ENCODE data around the gene VANGL1. TPM values are rescaled to one million over a fixed set of nuclear protein-coding genes. Genes with fewer than 3 reads are reported as not detected.
A peak's percentile ranks its signal among the peaks of the same experiment; 100 is the strongest.
"Not testable (repeated sequence)": the region's sequence is repeated elsewhere in the genome, so short reads cannot be mapped to it uniquely, and the experiment has no call there.

VANGL1 gene
- total RNA-seq = 19.2 TPM

DNA sequence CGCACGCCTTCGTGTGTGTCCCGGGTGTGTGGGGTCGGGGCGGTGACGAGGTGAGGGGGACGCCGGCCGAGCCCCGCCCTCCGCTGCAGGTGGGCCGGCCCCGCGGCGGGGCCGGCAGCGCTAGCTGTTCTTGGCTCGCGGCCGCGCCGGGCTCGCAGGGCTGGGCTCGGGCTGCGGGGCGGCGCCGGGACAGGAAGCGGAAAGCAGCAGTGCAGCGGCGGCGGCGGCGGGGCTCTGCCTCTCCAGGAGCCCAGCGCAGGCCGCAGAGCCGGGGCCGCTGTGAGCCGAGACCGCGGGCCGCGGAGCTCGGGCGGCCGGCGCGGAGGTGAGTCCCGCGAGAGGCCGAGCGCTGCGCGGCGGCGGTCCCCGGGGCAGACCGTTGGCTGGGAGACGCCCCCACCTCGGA is at the start of gene VANGL1:
VANGL1 (plus strand) TSS at position 209 of the 406 bp plus-strand sequence. CDS start 9,444 bp downstream, outside the sequence.
- peak; percentile 59 for DNase-seq (ENCODE audit: low spot score)

DNA sequence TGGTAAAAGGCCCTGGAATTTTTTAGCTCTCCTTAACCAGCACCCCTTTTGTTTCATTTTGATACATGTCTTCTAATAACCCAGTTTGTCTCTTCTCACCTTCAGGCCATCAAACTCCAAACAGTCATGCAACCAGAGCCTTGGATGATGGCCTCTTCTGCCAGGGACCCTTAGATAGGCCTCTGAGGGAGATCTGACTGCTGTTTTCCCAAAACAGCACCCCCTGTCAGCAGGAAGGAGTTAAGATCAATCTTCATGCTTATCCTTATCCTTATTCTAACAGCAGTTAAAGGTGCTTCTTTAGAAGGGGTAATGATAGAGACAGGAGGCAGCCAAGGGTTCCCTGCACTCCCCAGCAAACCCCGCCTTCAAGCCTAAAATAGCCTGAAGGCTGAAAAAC is 49.5 kb upstream of the VANGL1 start:
- DNase-seq (ENCODE audit: low spot score) = no peak

GRCh38 chr1:115593365-115594259 is 48.2 kb upstream of the VANGL1 start:
- DNase-seq (ENCODE audit: low spot score) = no peak

GRCh38 chr1:115594600-115594999 is 47.2 kb upstream of the VANGL1 start:
- DNase-seq (ENCODE audit: low spot score) = no peak

DNA sequence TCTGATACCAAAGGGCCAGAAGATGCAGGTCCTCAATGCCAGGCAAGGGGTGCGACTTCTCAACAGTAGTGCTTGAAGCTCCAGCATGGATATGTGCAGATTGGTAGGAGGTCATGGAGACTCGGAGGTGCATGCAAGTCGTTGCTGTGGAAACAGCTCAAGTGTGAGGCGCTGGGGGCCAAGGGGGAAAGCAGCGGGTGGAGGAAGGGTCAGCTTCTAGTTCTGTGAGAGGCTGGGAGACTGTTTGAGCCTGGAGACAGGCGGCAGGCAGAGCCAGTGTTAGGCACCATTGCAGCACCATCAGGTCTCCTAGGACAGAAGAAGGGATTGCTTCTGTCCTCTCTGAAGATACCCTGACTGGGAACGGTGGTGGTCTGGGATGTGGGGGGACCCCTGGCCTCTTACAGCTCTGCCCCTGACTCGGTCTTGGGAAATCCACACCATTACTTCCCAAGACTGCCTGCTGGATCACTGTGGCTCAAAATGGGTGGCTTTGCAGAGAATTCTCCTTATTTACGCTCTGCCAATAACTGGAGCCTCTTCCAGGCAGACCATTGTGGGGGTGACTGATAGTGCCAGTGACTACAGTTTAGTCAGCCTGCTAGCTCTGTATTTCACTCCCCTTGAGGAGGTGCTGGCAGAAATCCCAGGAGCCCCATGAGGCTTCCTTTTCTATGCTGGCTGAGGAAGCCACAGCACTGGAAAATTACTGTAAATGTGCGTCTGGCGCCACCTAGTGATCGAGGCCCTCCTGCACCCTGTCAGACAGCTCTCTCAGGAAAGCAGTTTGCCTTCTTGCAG is 46.3 kb upstream of the VANGL1 start:
- peak; percentile 90 for DNase-seq (ENCODE audit: low spot score)

DNA sequence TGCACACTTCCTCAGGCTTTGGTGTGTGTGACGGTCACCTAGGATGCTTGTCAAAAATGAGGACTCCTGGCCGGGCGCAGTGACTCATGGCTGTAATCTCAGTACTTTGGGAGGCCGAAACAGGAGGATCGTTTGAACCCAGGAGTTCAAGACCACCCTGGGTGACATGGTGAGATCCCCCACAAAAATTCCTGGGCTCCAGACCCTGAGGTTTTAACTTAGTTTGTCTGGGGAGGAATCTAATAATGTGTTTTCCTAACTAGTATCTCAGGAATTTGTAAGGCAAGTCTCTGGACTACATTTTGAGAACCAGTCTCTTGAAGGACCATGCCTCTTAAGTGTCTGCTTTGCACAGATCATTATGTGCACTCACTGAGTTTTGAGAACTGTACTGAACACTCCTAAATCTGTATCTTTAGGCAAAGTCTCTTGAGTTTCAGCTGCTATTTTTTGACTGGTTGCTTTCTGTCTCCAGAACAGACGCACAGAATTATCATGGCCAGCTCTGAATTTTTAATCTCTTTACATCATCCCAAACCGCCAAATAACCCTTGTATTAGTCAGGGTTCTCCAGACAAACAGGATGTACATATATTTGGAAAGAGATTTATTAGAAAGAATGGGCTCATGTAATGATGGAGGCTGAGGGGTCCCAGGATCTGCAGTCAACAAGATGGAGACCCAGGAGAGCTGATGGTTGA is 45.5 kb upstream of the VANGL1 start:
- DNase-seq (ENCODE audit: low spot score) = no peak

GRCh38 chr1:115604508-115604907 is 37.3 kb upstream of the VANGL1 start:
- DNase-seq (ENCODE audit: low spot score) = no peak

- DNase-seq (ENCODE audit: low spot score) = no peak
These were observed 35.5 kb upstream of the VANGL1 start for GRCh38 chr1:115606305-115606704.

DNA sequence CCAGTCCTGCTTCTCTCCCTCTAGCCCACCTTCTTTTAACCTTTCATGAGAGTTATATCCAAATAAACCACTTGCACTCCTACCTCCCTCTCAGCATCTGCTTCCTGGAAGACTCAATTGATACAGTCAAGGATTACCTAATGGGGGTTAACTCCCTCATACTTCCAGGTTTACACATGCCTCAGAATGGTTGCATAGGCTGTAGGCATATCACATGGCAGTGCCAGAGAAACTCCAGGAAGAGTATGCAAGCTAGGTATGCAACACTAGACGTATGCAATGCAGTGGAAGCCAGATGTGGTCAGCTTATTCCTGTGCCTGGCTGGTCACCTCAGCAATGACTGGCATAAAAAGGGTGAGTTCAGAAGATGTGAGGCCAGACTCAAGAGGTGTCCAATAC is 32.7 kb upstream of the VANGL1 start:
- DNase-seq (ENCODE audit: low spot score) = no peak

DNA sequence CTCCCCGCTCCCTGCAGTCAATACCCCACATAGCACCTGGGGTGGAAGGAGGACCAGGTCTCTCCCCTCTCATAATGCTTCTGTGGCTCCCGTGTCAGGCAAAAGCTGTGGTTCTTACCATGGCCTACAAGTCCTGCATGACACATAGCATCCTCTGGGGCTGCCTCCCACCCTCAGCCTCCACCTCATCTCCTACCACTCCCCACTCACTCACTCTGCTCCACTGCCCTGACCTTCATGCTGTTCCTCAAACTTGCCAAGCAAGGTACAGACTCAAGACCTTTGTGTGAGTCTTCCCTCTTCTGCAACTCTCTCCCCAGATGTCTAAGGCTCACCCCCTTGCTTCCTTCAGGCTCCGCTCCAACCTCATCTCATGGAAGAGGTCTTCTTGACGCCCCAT is 28.0 kb upstream of the VANGL1 start:
- DNase-seq (ENCODE audit: low spot score) = no peak

GRCh38 chr1:115620453-115620852 is 21.3 kb upstream of the VANGL1 start:
- no peak for DNase-seq (ENCODE audit: low spot score)

DNA sequence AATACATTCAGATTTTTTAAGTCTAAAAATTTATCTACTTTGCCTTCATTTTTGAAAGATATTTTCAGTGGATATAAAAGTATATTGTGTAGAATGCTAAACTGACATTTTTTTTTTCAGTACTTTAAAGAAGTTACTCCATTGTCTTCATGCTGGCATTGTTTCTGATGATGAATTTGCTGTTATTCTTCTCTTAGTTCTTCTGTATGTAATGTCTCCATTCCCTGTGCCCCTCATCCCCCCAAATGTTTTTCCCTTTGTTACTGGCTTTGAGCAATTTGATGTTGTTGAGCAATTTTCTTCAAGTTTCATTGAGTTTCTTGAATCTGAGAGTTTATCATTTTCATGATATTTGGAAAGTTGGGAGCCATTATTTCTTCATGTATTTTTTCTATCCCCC is 20.8 kb upstream of the VANGL1 start:
- DNase-seq (ENCODE audit: low spot score) = no peak

DNA sequence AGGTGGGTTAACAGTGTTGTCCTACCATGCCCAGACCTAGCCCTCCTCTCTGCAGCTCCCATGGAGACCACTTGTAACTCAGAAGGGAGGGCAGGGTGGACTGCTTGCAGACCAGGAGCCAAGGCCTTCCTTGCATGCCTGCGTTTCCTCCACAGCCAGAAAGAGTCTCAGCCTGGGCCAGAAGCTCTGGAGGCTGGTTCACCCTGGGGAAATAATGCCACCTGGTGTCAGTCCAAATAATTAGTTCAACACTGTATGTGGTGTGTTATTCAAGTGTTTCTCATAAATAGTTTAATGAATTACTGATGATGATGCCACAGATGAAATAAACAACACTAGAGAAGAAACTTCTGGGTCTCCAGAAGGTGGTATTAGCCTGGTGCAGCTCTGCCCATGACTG is 16.9 kb upstream of the VANGL1 start:
- no peak for DNase-seq (ENCODE audit: low spot score)

DNA sequence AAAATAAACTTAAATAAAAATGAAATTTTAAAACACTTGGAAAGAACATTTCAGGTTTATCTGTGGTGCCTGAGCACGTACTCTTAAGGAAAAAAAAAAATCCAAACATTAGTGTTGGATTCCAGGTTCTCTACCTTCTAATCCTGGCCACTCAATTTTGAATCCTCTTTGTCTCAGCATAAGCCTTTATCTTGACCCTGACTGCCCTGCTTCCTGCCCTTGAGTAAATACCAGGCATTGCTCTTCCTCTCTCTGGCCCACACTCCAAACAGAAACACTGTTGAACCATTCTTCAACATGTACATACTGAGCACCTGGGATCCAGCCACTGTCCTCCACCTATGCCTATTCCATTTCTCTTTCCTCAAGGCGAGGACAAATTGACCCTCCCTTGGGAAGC is 11.4 kb upstream of the VANGL1 start:
- peak; percentile 1 for DNase-seq (ENCODE audit: low spot score)

- DNase-seq (ENCODE audit: low spot score) = no peak
These were observed 9.3 kb upstream of the VANGL1 start for GRCh38 chr1:115632251-115633026.

- DNase-seq (ENCODE audit: low spot score) = not testable (repeated sequence)
These were observed 8.2 kb upstream of the VANGL1 start for GRCh38 chr1:115633606-115634005.

DNA sequence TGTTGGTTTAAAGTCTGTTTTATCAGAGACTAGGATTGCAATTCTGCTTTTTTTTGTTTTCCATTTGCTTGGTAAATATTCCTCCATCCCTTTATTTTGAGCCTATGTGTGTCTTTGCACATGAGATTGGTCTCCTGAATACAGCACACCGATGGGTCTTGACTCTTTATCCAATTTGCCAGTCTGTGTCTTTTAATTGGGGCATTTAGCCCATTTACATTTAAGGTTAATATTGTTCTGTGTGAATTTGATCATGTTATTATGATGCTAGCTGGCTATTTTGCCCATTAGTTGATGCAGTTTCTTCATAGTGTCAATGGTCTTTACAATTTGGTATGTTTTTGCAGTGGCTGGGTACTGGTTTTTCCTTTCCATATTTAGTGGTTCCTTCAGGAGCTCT is 4.5 kb upstream of the VANGL1 start:
- DNase-seq (ENCODE audit: low spot score) = not testable (repeated sequence)

GRCh38 chr1:115640384-115640783 is 1.4 kb upstream of the VANGL1 start:
- no peak for DNase-seq (ENCODE audit: low spot score)

DNA sequence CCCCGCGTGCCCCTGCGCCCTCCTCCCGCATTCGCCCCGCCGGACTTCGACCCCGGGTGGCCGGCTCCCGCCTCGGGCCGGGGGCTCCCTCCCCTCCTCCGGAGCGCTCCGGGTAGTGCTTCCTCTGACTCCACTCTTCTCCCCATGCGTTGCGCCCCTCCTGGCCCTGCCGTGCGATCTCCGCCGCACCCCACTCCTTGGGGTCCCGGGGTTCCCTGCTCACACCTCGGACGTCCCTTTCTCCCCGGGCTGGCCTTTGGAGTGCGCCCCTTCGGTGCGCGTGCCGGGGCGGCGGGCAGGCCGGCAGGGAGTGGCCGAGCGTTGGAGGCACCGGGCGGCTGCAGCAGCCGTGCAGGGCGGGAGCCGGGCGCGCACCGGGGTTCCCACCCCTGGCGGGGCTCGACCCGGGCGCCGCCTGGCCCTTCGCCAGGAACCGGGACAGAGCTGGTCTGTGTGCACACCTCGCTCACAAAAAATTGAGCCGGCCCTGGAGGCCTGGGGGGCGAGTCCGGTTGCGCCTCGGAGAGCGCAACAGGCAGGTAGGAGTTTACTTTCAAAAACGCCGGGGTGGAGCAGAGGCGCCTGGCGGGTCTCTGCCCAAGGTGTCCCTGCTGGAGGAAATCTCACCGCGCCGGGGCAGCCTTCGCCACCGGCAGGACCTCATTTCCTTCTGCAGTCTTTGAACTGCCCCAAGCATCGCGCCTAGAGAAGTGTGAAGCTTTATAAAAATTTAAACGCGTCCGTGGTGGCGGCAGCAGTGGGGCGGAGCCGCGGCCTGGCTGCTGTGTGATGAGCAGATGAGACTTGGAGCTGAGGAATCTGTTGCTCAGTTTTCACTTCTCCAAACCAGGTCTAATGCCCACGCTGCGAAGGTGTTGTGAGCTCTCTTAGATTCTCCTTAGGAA is 650 bp downstream of the VANGL1 start:
- peak; percentile 61 for DNase-seq (ENCODE audit: low spot score)

DNA sequence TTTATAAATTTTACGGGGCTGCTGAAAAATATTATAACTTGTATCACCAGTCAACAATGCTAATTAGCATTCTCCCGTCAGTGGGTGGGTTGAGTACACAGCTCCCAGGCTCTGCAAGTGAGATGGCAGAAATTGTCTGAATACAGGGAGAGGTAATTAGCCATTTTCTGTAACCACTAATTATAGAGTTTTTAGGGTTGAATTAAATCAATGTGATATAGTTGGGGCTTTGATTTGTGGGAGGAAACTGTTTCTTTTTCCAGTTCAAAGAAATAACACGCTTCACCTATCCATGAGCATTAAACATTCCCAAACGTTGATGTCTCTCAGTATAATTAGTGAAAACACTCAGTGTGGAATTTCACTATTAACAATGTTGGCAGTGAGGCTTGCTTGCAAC is 1.5 kb downstream of the VANGL1 start:
- no peak for DNase-seq (ENCODE audit: low spot score)
